Adipose tissue (tissue), 3 donors: ENCODE results near the gene CKLF. TPM values are rescaled to one million over a fixed set of nuclear protein-coding genes. Genes with fewer than 3 reads are reported as not detected.
"Not testable (repeated sequence)": the region's sequence is repeated elsewhere in the genome, so short reads cannot be mapped to it uniquely, and the experiment has no call there.

Experiments used
- H3K27ac ChIP-seq: one replicate; pipeline ENCODE4 v1.5.1; 2013; ENCODE audit warnings: low read depth, low read length
- WGBS, 3 donors: extraction: QIAGEN DNeasy Blood & Tissue Kit; methylation state at CpG; one replicate each; pipeline ENCODE4 v1.1.7; 2013; 5-methylcytosine and 5-hydroxymethylcytosine counted together
- polyA plus RNA-seq, 3 donors: library from polyadenylated mRNA; stranded (reverse); fragments of 200-250 nt; gene quantifications; one replicate each; pipeline ENCODE4 v1.2.3, GENCODE V29; 2013
- donor health status: healthy with polysubstance abuse.
- donor health status: Bipolar disorder and iron deficiency.
- donor health status: healthy.

Gene CKLF
- polyA plus RNA-seq, 3 donors = 18.7 to 60.9 (median 46.2) TPM

- no peak overlapping the region for H3K27ac ChIP-seq
- 82 to 89% (median 88%) methylated on average over 1 of the region's 1 CpG for WGBS, 3 donors
Measured at GRCh38 chr16:66560107-66560506, 7.7 kb downstream of the CKLF start.

GRCh38 chr16:66561381-66562080 lies 9.2 kb downstream of the CKLF start:
- WGBS, 3 donors = 86 to 97% (median 87%) methylated on average over 3 of the region's 3 CpGs

GRCh38 chr16:66562409-66562808 lies 10.0 kb downstream of the CKLF start:
- WGBS, 3 donors = 74 to 87% (median 76%) methylated on average over 1 of the region's 1 CpG
- H3K27ac ChIP-seq = no peak overlapping the region

More at GRCh38 chr16:66561381-66562080, 9.2 kb downstream of the CKLF start:
- H3K27ac ChIP-seq = no peak overlapping the region

GRCh38 chr16:66562986-66563385 lies 10.6 kb downstream of the CKLF start:
- H3K27ac ChIP-seq = no peak overlapping the region
- whole genome bisulfite sequencing, 3 donors = 75 to 87% (median 77%) methylated on average over 2 of the region's 2 CpGs

- 86 to 88% (median 88%) methylated on average over 2 of the region's 2 CpGs for WGBS, 3 donors
- no peak overlapping the region for H3K27ac ChIP-seq
Measured at GRCh38 chr16:66563574-66564334, 11.4 kb downstream of the CKLF start.

- no peak within 1 kb of the TSS for H3K27ac ChIP-seq
- 94 to 95% (median 95%) methylated on average over 50 to 54 of the region's 54 CpGs for WGBS, 3 donors
Measured at GRCh38 chr16:66566051-66566901, 13.9 kb downstream of the CKLF start, which contains the start of gene CMTM1. TSS of gene CMTM1 (plus strand) at chr16:66566439. CDS start at chr16:66566514, 75 bp downstream.

GRCh38 chr16:66567270-66567669 lies 14.9 kb downstream of the CKLF start:
- H3K27ac ChIP-seq = not testable (repeated sequence)
- WGBS, 3 donors = 94 to 98% (median 97%) methylated on average over 3 of the region's 3 CpGs

GRCh38 chr16:66568355-66568754 lies 16.0 kb downstream of the CKLF start:
- WGBS, 3 donors = 92 to 100% (median 95%) methylated on average over 2 of the region's 2 CpGs
- H3K27ac ChIP-seq = no peak overlapping the region

- 97 to 100% (median 99%) methylated on average over 1 of the region's 1 CpG for WGBS, 3 donors
- no peak overlapping the region for H3K27ac ChIP-seq
Measured at GRCh38 chr16:66569131-66569530, 16.8 kb downstream of the CKLF start.

GRCh38 chr16:66569827-66570405 lies 17.5 kb downstream of the CKLF start:
- H3K27ac ChIP-seq = no peak overlapping the region
- 55 to 69% (median 63%) methylated on average over 3 of the region's 3 CpGs for WGBS, 3 donors

GRCh38 chr16:66572356-66572755 lies 20.0 kb downstream of the CKLF start:
- 36 to 80% (median 52%) methylated on average over 2 of the region's 2 CpGs for WGBS, 3 donors
- no peak overlapping the region for H3K27ac ChIP-seq

- WGBS, 3 donors = 77 to 94% (median 94%) methylated on average over 1 of the region's 1 CpG
- no peak overlapping the region for H3K27ac ChIP-seq
Measured at GRCh38 chr16:66574081-66574480, 21.7 kb downstream of the CKLF start.

- WGBS, 3 donors = 89 to 97% (median 92%) methylated on average over 3 of the region's 3 CpGs
- H3K27ac ChIP-seq = no peak overlapping the region
Measured at GRCh38 chr16:66574531-66574930, 22.2 kb downstream of the CKLF start.

- H3K27ac ChIP-seq = no peak overlapping the region
- WGBS, 3 donors = 94 to 96% (median 96%) methylated on average over 3 of the region's 3 CpGs
Measured at GRCh38 chr16:66575060-66575459, 22.7 kb downstream of the CKLF start.

- WGBS, 3 donors = 74 to 85% (median 77%) methylated on average over 5 of the region's 5 CpGs
- H3K27ac ChIP-seq = no peak overlapping the region
Measured at GRCh38 chr16:66576296-66576695, 23.9 kb downstream of the CKLF start.

- WGBS, 3 donors = 16 to 22% (median 21%) methylated on average over 76 to 77 of the region's 77 CpGs
- H3K27ac ChIP-seq = no peak within 1 kb of the TSS
Measured at GRCh38 chr16:66578651-66579531, 26.5 kb downstream of the CKLF start, which contains the start of gene CMTM2. TSS of gene CMTM2 (plus strand) at chr16:66579463. CDS start at chr16:66579608, 145 bp downstream.

- 75 to 84% (median 78%) methylated on average over 4 of the region's 4 CpGs for WGBS, 3 donors
- H3K27ac ChIP-seq = no peak overlapping the region
Measured at GRCh38 chr16:66580605-66581209, 28.3 kb downstream of the CKLF start.
